KMS-11 (cell line): ENCODE measurements around the gene NFX1.

Experiments
- H2AFZ ChIP-seq: fragments of 200-600 bp; sonication (generic); 2 replicates; pipeline ENCODE4 v1.6.1; 2016; ENCODE audit warnings: antibody characterized with exemption, mixed run types, low read depth
- H3K27ac ChIP-seq: fragments of 200-600 bp; sonication (generic); 2 replicates; pipeline ENCODE4 v1.6.1; 2016; ENCODE audit warnings: mild to moderate bottlenecking, mixed run types
- H3K27me3 ChIP-seq: fragments of 200-600 bp; sonication (generic); 2 replicates; pipeline ENCODE4 v1.6.1; 2017; ENCODE audit warnings: mild to moderate bottlenecking, low read depth, mixed run types, moderate library complexity; ENCODE audit not compliant: insufficient read depth
- H3K36me3 ChIP-seq: fragments of 200-600 bp; sonication (generic); 2 replicates; pipeline ENCODE4 v1.6.1; 2017; ENCODE audit warnings: mild to moderate bottlenecking, mixed run types; ENCODE audit not compliant: insufficient read depth
- H3K4me1 ChIP-seq: fragments of 200-600 bp; sonication (generic); 2 replicates; pipeline ENCODE4 v1.6.1; 2016; ENCODE audit warnings: mild to moderate bottlenecking, low read depth, mixed run types; ENCODE audit not compliant: poor library complexity, severe bottlenecking
- H3K4me2 ChIP-seq: fragments of 200-600 bp; sonication (generic); 2 replicates; pipeline ENCODE4 v1.7.0; 2016; ENCODE audit warnings: mild to moderate bottlenecking, mixed run types
- H3K4me3 ChIP-seq: fragments of 200-600 bp; sonication (generic); IDR thresholded peaks from 2 replicates; pipeline ENCODE4 v1.6.1; 2017; ENCODE audit warnings: low read depth, low read length, mixed read lengths; ENCODE audit not compliant: insufficient read depth
- H3K79me2 ChIP-seq: fragments of 200-600 bp; sonication (generic); 2 replicates; pipeline ENCODE4 v1.6.1; 2016; ENCODE audit warnings: low read depth, mixed run types; ENCODE audit not compliant: insufficient read depth
- H3K9ac ChIP-seq: fragments of 200-600 bp; sonication (generic); 2 replicates; pipeline ENCODE4 v1.6.1; 2016; ENCODE audit warnings: mild to moderate bottlenecking, mixed run types
- H4K20me1 ChIP-seq: fragments of 200-600 bp; sonication (generic); 2 replicates; pipeline ENCODE4 v1.6.1; 2016; ENCODE audit warnings: mild to moderate bottlenecking, mixed run types; ENCODE audit not compliant: insufficient read depth
- CTCF ChIP-seq: fragments of 200-600 bp; sonication (generic); conservative IDR thresholded peaks from 2 replicates; pipeline ENCODE4 v1.6.1; 2017; ENCODE audit warnings: low read depth, mild to moderate bottlenecking, antibody characterized with exemption, low read length, moderate library complexity, mixed read lengths

The NFX1 gene

GRCh38 chr9:33249983-33250382 lies 40.3 kb upstream of the NFX1 start:
- H3K27ac ChIP-seq = no peak overlapping the region; the same call in 1 of the 2 replicates
- peaks cover 19% of the 10 kb centered on the region for H3K4me1 ChIP-seq
- H3K9ac ChIP-seq = no peak overlapping the region
- no peaks in the 10 kb centered on the region; the same call in 1 of the 2 replicates for H3K36me3 ChIP-seq
- no peak overlapping the region for H3K4me3 ChIP-seq
- H3K4me2 ChIP-seq = no peak overlapping the region
- TF ChIP-seq CTCF = no peak
- H3K27me3 ChIP-seq = no peaks in the 10 kb centered on the region
- no peaks in the 10 kb centered on the region for H3K79me2 ChIP-seq
- H4K20me1 ChIP-seq = no peaks in the 10 kb centered on the region
- H2AFZ ChIP-seq = no peak overlapping the region

GRCh38 chr9:33250458-33250995 lies 39.8 kb upstream of the NFX1 start:
- Histone ChIP-seq H3K9ac (no peak overlapping the region), H3K79me2 (no peaks in the 10 kb centered on the region), H4K20me1 (no peaks in the 10 kb centered on the region), H3K27ac (no peak overlapping the region), H2AFZ (no peak overlapping the region), H3K4me1 (peaks cover 19% of the 10 kb centered on the region), H3K27me3 (no peaks in the 10 kb centered on the region), H3K4me3 (no peak overlapping the region), H3K4me2 (no peak overlapping the region), H3K36me3 (peaks cover 2% of the 10 kb centered on the region; the same call in 1 of the 2 replicates)
- no peak for TF ChIP-seq CTCF

GRCh38 chr9:33254211-33254610 lies 36.1 kb upstream of the NFX1 start:
- Histone ChIP-seq H3K4me2 (no peak overlapping the region), H4K20me1 (no peaks in the 10 kb centered on the region), H3K9ac (no peak overlapping the region), H2AFZ (no peak overlapping the region), H3K4me3 (no peak overlapping the region), H3K79me2 (no peaks in the 10 kb centered on the region), H3K27ac (no peak overlapping the region), H3K4me1 (peaks cover 16% of the 10 kb centered on the region), H3K27me3 (no peaks in the 10 kb centered on the region), H3K36me3 (peaks cover 21% of the 10 kb centered on the region; the same call in 1 of the 2 replicates)
- TF ChIP-seq CTCF = no peak

GRCh38 chr9:33255014-33255413 lies 35.3 kb upstream of the NFX1 start:
- no peaks in the 10 kb centered on the region for H3K27me3 ChIP-seq
- no peak overlapping the region for H3K27ac ChIP-seq
- TF ChIP-seq CTCF = no peak
- peaks cover 28% of the 10 kb centered on the region; the same call in 1 of the 2 replicates for H3K36me3 ChIP-seq
- H4K20me1 ChIP-seq = no peaks in the 10 kb centered on the region
- H2AFZ ChIP-seq = no peak overlapping the region
- H3K4me3 ChIP-seq = no peak overlapping the region
- no peak overlapping the region for H3K9ac ChIP-seq
- H3K4me2 ChIP-seq = no peak overlapping the region
- H3K79me2 ChIP-seq = no peaks in the 10 kb centered on the region
- peaks cover 8% of the 10 kb centered on the region for H3K4me1 ChIP-seq
